HG03135 (cell line): ENCODE data around the gene CPSF3.

Experiments
- ATAC-seq: cut with Tn5 transposase; IDR thresholded peaks from one replicate; pipeline ENCODE4 v1.9.1; 2021; ENCODE audit warnings: mild to moderate bottlenecking, moderate library complexity; ENCODE audit not compliant: unreplicated experiment

Gene CPSF3

GRCh38 chr2:9462886-9463697 lies 39.6 kb downstream of the CPSF3 start:
- no peak for ATAC-seq

GRCh38 chr2:9463698-9464034 lies 40.2 kb downstream of the CPSF3 start:
- ATAC-seq, result no peak

DNA sequence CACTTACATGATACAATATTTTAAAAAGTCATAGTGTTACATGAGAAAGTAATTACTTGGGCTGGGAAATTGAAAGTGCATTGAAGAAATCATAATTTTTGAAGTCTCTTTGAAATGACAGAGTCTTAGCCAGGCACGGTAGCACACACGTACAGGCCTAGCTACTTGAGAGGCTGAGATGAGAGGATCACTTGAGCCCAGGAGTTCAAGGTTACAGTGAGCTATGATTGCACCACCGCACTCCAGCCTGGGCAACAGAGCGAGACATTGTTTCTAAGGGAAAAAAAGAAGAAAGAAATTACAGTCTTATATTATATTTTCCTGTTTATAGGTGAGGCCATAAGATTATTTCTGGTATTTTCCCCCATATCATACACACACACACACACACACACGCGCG lies 41.7 kb downstream of the CPSF3 start:
- ATAC-seq, result no peak

DNA sequence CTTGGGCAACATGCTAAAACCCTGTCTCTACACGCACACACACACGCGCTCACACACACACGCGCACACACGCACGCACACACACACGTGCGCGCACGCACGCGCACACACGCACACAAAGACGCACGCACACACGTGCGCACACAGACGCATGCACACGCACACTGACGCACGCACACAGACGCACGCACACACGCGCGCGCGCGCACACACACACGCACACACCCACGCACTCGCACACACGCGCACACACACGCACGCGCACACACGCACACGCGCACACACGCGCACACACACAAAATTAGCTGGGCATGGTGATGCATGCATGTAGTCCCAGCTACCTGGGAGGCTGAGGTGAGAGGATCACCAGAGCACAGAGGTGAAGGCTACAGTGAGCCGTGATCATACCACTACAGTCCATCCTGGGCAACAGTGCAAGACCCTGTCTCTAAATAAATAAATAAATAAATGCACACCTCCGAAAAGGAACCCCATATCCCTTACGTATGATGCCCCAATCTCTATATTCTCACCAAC lies 42.8 kb downstream of the CPSF3 start:
- ATAC-seq, result no peak

DNA sequence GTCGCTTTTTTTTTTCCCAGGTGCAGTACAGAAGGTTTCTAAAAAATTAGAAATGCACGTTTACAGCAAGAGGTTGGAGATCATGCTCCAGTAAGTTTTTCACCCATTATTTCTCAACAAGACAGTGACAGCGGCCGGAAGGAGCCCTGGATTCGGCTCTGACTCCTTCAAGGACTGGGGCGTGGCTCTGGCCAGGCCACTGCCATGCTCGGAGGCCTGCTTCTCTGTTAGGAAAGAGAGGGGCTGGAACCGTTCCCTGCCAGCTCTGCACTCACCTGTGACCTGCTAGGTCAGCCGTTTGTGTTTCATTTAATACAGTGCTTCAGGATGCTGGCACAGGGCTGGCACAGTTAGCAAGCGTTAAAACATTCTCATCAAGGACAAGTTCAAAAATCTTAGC lies 44.2 kb downstream of the CPSF3 start:
- no peak for ATAC-seq

DNA sequence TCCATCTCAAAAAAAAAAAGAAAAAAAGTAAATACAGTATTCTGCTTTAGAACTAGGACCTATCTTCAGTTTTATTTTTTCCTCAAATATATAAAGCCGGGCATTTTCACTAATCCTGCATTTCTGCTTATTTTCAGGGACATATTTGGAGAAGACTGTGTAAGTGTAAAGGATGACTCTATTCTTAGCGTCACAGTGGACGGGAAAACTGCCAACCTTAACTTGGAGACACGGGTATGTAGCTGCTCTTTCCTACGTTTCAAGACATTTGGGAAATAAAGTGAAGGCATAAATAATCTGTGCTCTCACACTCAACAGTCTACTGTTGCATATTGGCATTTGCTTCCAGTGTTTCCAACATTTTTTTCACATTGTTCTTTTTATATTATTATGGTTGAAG lies 47.8 kb downstream of the CPSF3 start:
- ATAC-seq, result no peak

DNA sequence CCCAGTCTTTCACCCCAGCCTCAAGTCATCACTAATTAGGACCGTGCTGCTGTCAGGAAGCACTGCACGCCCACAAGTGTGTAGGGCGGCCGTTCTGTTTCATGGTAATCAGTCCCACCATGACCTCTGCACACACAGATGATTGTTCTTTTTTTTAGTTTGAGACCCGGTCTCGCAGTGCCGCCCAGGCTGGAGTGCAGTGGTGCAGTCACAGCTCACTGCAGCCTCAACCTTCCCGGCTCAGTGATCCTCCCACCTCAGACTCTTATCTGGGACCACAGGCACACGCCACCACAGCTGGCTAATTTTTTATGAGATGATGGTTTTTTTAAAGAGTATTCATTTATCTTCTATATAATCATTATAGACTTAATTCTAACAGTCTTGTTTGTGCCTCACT lies 49.1 kb downstream of the CPSF3 start:
- ATAC-seq, result no peak

DNA sequence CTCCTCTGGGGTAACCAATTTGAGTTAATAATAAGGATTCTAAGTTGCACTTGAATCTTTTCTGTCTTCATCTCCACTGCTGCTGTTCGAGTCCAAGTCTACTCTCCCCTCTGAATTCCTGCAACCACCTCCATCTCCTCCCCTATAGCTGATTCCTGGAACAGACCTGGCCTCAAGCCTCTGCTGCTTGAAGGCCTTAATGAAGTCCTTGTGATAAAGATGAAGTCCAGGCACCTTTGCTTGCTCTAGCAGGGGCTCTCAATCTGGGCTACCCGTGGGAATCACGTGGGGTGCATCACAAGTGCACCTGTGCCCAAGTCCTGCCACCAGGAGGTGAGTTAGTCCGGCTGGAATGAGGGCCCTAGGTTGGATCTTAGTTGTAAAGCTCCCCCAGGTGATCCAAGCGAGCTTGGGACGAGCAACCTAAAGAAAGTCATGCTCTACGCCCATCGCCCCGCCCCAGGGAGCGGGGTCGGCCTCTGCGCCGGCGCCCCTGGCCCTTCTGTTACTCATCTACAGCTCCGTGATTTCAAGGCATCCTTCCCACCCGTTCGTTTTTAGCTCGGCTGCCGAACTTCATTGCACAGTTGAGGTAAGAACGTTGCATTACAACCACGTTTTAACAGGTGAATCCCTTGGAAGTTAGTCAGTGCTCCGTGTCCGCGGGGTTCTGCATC lies 50.0 kb downstream of the CPSF3 start:
- ATAC-seq, result no peak

- peak; percentile 20 for ATAC-seq
These were observed 50.5 kb downstream of the CPSF3 start for GRCh38 chr2:9473985-9474360.

DNA sequence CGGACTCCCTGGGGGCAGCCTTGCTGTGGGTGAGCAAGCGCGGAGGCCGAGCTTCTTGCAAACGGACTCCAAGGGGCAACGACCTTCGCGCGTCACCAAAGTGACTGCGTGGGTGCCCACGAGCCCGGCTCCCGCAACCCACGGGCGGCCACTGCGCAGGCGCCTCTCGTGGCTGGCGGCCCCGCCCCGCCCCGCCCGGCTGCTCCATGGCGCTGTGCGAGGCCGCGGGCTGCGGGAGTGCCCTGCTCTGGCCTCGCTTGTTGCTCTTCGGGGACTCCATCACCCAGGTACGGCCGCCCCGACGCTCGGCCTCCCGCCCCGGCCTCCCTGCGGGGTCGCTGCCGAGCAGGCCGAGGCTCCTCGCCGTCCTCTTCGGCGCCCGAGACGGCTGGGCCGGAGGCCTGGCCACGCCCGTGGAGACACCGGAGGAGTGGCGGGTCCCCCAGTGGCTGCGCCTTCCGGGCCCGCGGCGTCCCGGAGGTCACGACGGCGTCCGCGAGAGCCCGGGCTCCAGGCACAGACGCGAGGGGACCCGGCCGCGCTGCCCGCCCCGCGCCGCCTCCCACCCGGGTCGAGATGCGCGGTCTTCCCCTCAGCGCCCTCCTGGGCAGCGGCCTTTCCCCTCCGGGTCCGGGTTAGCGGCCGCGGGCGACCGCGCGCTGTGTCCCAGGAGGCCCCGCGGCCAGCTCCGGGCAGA lies 51.1 kb downstream of the CPSF3 start, which contains the start of gene IAH1:
IAH1 (plus strand) TSS at position 191 of the 697 bp plus-strand sequence; CDS start at position 207, 16 bp downstream.
- ATAC-seq, result peak; percentile 71

- ATAC-seq, result no peak
These were observed 54.5 kb downstream of the CPSF3 start for GRCh38 chr2:9477914-9478313.

DNA sequence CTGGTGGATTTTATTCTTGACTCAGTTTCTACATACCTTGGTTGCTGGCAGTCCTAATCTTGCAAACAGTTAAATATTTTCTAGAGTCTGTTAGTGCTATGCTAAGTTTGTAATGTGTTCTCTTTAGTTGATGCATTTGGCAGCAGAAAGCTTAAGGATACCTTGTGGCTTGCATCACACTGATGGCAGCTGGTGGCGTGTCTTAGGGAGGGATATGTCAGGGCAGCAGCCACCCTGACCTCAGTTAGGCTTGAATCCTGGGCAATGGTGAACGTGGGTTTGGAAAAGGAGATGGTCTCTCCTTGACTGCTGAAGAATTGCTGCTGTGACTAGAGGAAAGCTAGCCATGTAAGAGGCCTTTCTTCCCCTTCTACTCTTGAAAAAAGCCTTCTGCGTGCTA lies 55.1 kb downstream of the CPSF3 start:
- no peak for ATAC-seq

DNA sequence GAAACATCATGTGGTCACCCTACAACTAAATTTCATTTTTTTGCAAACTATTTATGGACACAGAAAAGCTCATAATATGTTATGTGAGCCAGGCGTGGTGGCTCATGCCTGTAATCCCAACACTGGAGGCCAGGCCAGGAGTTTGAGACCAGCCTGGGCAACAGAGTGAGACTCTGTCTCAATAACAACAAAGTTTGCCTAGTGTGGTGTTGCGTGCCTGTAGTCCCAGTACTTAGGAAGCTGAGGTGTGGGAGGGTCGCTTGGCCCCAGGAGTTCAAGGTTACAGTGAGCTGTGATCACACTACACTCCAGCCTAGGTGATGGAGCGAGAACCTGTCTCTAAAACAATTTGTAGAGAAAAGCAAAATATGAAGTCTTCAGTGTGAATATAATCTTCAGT lies 56.7 kb downstream of the CPSF3 start:
- no peak for ATAC-seq

GRCh38 chr2:9483107-9483506 lies 59.7 kb downstream of the CPSF3 start:
- no peak for ATAC-seq

DNA sequence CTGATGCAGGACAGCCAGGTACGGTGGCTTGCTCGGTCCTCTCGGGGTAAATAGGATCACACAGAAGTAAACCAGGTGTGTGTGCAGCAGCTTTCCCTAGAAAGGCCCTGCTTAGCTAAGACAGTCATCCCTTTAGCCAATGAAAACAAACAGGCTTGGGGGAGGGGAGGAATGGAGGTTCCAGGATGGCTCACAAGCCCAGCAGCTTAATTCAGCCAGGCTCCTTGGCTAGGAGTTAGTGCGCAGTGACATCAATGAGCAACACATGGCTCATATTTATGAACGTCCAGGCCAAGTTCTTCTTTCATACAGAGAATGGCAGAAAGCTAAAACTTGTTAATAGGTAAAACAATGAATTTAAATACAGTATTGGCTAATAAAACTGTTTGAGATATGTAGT lies 61.1 kb downstream of the CPSF3 start:
- no peak for ATAC-seq

GRCh38 chr2:9488583-9489547 lies 65.4 kb downstream of the CPSF3 start:
- no peak for ATAC-seq

DNA sequence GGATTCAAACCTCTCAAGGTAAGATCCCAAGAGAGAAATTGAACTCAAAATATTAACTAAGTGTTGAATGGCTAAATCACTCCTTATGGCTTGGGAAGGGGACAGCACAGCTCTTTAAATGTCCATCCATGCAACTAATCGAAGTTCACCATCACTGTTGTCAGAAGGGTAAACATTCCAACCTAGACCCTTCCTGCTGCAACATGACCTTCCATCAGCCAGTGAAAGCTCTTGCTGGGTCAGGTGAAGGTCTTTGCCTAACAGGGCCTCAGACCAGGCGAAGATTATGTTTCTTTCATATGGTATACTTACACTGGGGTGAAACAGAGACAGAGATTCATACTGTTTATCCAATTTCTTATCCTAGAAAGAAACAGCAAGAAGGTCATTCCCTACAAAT lies 67.3 kb downstream of the CPSF3 start:
- ATAC-seq, result no peak

DNA sequence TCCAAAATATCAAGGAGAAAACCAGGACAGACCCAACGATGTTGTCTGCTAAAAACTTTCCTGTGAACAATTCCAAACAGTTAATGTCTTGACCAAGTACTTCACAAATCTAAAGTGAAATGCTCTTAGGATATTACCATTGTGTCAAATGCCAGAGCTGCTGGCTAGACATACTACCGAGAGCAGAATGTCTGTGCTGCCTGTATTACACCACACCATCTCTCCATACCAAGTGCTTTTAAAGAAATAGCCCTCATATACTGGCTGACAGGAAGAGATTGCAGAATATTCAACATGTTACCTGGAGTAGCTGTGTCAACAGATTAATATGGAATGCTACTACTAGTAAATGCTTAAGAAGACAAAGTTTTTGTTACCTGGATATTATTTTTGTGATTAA lies 69.5 kb downstream of the CPSF3 start:
- ATAC-seq, result no peak

DNA sequence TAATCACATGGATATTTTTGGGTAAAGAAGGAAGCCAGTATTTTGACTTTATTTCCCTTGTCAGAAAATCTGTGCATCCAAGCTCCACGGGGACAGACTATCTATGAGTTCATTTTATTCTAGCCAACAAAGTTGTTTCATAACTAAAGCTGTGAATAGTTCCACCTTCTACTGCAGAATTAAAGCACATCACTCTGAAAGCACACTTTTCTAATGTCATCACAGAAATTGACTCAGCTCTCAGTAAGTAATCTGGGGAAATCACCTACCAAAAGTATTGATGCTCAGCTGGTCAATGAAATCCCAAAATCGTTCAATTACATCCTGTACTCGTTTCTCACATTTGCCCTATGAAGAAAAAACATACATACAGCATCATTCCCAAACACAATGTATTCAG lies 70.0 kb downstream of the CPSF3 start:
- ATAC-seq, result no peak

- no peak for ATAC-seq
These were observed 70.6 kb downstream of the CPSF3 start for GRCh38 chr2:9494081-9494480.

DNA sequence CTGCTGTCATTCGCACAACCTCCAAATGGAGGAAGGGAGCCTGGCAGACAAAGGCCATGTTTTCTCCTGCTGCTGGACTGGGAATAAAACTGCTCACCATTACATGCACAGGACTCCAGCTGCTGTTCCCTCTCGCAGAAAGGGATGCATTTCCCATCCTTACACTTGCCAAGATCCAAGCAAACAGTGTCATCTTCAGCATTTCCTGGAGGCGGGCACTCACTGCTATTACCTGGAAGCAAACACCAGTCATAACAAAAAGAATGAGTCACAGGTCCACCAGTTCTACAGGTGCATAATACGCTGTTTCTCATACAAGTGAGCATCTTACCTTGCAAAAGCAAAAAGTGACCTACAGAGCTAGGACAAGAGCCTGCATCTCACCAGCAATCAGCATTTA lies 73.6 kb downstream of the CPSF3 start:
- ATAC-seq, result no peak
